Aorta (tissue), 5 donors: ENCODE measurements around the gene WWOX. TPM values are rescaled to one million over a fixed set of nuclear protein-coding genes. Genes with fewer than 3 reads are reported as not detected.

Source experiments
- ATAC-seq: fragments of 200-7000 bp; cut with Tn5 transposase; one replicate; pipeline ENCODE4 v1.9.1; 2022; ENCODE audit warnings: moderate library complexity; ENCODE audit not compliant: low FRiP score
- DNase-seq, 2 donors: peaks; one replicate each; pipeline ENCODE4 v3.0.0-alpha.2; 2020
- H3K27ac ChIP-seq, 2 donors: one replicate each; pipeline ENCODE4 v1.5.1; 2013; ENCODE audit warnings: low read length in 2 of 2, mild to moderate bottlenecking in 2 of 2, moderate library complexity in 2 of 2, control low read depth in 1 of 2, inconsistent platforms in 1 of 2, low read depth in 1 of 2
- H3K27me3 ChIP-seq, 2 donors: one replicate each; pipeline ENCODE4 v1.6.1; 2013; ENCODE audit warnings: control low read depth in 1 of 2, low read length in 1 of 2, mild to moderate bottlenecking in 1 of 2, moderate library complexity in 1 of 2; ENCODE audit not compliant: insufficient read depth in 2 of 2, control insufficient read depth in 1 of 2
- H3K36me3 ChIP-seq, 2 donors: one replicate each; pipeline ENCODE4 v1.6.1; 2013; ENCODE audit warnings: control low read depth in 1 of 2, low read length in 1 of 2, mild to moderate bottlenecking in 1 of 2; ENCODE audit not compliant: insufficient read depth in 2 of 2, control insufficient read depth in 1 of 2
- H3K4me1 ChIP-seq, 2 donors: one replicate each; pipeline ENCODE4 v1.6.1; 2013; ENCODE audit warnings: low read length in 2 of 2, control low read depth in 1 of 2, mild to moderate bottlenecking in 1 of 2, moderate library complexity in 1 of 2; ENCODE audit not compliant: insufficient read depth in 2 of 2, control insufficient read depth in 1 of 2
- H3K4me3 ChIP-seq, 2 donors: one replicate each; pipeline ENCODE4 v1.5.1; 2013; ENCODE audit warnings: low read length in 2 of 2, control low read depth in 1 of 2, mild to moderate bottlenecking in 1 of 2
- H3K9me3 ChIP-seq: one replicate; pipeline ENCODE4 v1.6.1; 2013; ENCODE audit warnings: mild to moderate bottlenecking, low read length; ENCODE audit not compliant: control insufficient read depth
- WGBS, 2 donors: extraction: QIAGEN DNeasy Blood & Tissue Kit; methylation state at CpG; one replicate each; pipeline ENCODE4 v1.1.7; 2013; 5-methylcytosine and 5-hydroxymethylcytosine counted together
- intact Hi-C, 2 donors: fragments of 100-400 bp; cut with DNase I; formaldehyde crosslinking; loops; one replicate each; pipeline versions ENCODE4 v1.14.2 to v1.15.0; 2022
- polyA plus RNA-seq, 2 donors: library from polyadenylated mRNA; stranded (reverse); fragments of 200-250 nt; gene quantifications; one replicate each; pipeline ENCODE4 v1.2.3, GENCODE V29; 2013
- total RNA-seq, 2 donors: library from RNA; stranded (reverse); fragmentation: NEBNext Ultra II Directional; extraction: Animal tissue kit (Norgen Biotek cat#: 25700); gene quantifications; one replicate each; pipeline ENCODE4 v1.2.1, GENCODE V29; 2021
- donor health status: healthy with polysubstance abuse.
- donor health status: Bipolar disorder and iron deficiency.
- donor health status: DM: no; HTN: no; CAD: no.
- donor health status: DM: no; HTN: no; CAD: no.
- donor health status: DM: yes; HTN: yes; CAD: no.

WWOX gene
- total and polyA plus RNA-seq, 4 donors: 11.2 to 30.9 (median 14.6) TPM

DNA sequence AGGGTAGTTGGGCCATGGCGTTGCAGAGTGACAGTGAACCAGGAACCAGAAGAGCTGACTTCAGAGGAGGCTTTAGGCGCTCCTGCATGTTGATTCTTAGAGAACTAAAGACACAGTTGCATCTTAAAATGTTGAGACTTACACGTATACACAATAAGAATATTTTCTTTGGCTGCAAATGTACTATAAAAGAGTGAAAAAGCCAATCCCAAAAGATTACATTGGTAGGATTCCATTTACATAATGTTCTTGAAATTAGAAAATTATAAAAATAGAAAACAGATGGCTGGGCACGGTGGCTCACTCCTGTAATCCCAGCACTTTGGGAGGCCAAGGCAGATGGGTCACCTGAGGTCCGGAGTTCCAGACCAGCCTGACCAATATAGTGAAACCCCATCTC is 738.8 kb downstream of the WWOX start:
- no peak overlapping the region for H3K4me3 ChIP-seq
- no peaks in the 10 kb centered on the region for H3K9me3 ChIP-seq
- no peaks in the 10 kb centered on the region for H3K36me3 ChIP-seq
- no peak for DNase-seq
- 36 to 44% methylated on average over 5 of the region's 5 CpGs for WGBS, 2 donors
- no peaks in the 10 kb centered on the region for H3K4me1 ChIP-seq
- H3K27me3 ChIP-seq: no peaks in the 10 kb centered on the region
- intact Hi-C loops: no loop called here
- no peak for ATAC-seq
- no peak overlapping the region for H3K27ac ChIP-seq

DNA sequence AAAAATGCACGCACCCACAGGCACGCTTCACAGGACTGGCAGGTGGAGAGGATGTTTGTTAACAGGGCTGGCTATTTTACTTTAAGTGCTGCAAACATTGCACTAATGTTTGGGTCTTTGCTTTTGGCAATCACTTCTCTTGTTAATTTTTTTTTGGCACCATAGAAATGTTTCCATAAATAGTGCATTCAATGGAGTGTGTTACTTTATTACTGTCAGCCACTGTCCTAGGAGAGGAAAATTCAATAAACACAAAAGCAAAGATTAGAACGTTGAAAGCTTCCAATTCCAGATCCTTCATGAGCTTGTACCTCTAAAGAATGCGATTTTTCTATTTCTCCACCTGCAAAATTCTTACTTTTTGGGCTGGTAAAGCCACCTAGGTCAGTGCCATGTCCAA is 743.5 kb downstream of the WWOX start:
- ATAC-seq (no peak), DNase-seq (no peak)
- Histone ChIP-seq H3K4me3 (no peak overlapping the region), H3K9me3 (no peaks in the 10 kb centered on the region), H3K36me3 (no peaks in the 10 kb centered on the region), H3K27ac (no peak overlapping the region), H3K4me1 (no peaks in the 10 kb centered on the region), H3K27me3 (no peaks in the 10 kb centered on the region)
- intact Hi-C loops: no loop called here
- WGBS, 2 donors: 48 to 58% methylated on average over 4 of the region's 4 CpGs

DNA sequence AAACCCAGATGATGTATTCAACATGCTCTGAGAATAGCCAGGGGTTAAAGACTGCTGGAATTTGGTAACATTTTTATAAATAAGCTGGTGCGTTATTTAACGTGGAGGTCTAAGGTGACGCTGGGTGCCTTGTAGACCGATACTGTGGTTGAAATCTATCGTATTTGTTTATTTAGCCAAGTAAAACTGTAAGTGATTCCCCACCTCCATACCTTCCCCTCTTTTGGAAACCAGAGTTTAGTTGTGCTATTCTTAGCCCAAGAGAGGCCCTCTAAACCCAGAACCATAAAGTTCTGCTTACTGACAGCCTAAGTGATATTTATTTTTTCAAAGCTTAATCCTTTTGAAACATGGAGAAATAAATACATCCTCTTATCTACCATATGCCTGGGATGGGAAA is 744.5 kb downstream of the WWOX start:
- 30 to 54% methylated on average over 5 of the region's 5 CpGs for WGBS, 2 donors
- ATAC-seq: no peak
- H3K36me3 ChIP-seq: no peaks in the 10 kb centered on the region
- intact Hi-C loops: no loop called here
- DNase-seq: no peak
- H3K4me3 ChIP-seq: no peak overlapping the region
- H3K4me1 ChIP-seq: no peaks in the 10 kb centered on the region
- H3K9me3 ChIP-seq: no peaks in the 10 kb centered on the region
- H3K27ac ChIP-seq: no peak overlapping the region
- H3K27me3 ChIP-seq: no peaks in the 10 kb centered on the region

DNA sequence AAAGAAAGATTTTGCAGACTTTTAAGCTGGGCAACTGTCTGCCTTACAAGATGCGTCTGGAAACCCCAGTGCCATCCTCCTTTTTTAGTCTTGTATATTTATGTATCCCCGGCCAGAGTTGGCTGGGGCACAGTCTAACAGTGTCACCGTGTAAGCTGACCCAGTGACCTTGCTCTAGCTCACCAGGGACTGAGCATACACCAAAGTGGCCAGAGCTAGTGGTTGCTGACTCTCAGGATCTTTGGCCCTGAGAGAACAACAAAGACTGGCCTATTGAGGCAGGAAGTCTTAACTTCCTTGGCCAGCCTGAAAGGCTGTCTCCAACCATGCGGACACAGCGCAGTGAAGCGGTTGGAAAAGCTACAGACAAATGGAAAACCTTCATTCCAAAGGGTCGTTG is 745.2 kb downstream of the WWOX start:
- DNase-seq: no peak
- Histone ChIP-seq H3K4me1 (no peaks in the 10 kb centered on the region), H3K4me3 (no peak overlapping the region), H3K27me3 (no peaks in the 10 kb centered on the region), H3K36me3 (no peaks in the 10 kb centered on the region), H3K9me3 (no peaks in the 10 kb centered on the region), H3K27ac (no peak overlapping the region)
- 78 to 82% methylated on average over 7 of the region's 7 CpGs for WGBS, 2 donors
- intact Hi-C loops: no loop called here
- no peak for ATAC-seq

DNA sequence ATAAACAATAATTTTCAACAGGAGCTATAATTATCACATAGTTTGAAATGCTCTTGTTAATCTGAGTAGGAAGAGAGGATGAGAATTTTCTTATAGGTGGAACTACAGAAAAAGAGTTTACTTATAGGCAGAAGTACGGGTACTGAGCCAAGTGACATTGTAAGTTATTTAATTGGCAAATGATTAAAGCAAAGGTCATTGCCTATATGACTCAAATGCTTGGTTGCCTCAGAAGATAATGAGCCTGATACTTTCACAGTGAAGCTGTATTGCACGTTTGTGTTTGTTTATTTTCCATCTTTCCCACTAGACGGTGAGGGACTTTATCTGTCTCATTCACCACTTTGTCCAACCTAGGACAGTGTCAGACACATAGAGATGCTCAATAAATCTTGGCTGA is 751.8 kb downstream of the WWOX start:
- Histone ChIP-seq H3K9me3 (peaks cover 1% of the 10 kb centered on the region), H3K27me3 (no peaks in the 10 kb centered on the region), H3K4me1 (no peaks in the 10 kb centered on the region), H3K27ac (no peak overlapping the region), H3K36me3 (no peaks in the 10 kb centered on the region), H3K4me3 (no peak overlapping the region)
- ATAC-seq (no peak), DNase-seq (no peak)
- intact Hi-C loops: no loop called here
- 40 to 47% methylated on average over 3 of the region's 3 CpGs for WGBS, 2 donors

DNA sequence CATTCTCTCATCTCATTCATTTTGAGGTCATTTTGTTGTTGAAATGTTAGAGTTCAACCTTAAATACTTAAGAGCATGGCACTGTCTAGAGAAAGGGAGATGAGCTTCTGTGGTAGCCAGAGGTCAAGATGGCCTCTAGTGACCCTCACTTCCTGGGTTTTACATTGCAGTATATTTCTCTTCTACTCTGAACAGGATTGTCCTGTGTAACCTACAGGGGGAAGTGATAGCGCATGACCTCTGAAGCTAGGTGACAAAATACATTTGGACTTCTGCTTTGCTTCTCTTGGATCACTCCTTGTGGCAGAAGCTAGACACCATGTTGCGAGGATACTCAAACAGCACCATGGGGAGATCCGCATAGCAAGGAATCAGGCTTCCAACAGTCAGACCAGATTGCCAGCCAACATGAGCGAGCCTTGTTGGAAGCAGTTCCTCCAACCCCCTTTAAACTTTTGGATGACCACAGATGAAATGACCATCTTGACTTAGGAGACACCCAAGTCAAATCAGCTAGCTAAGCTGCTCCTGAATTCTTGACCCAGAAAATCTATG is 752.7 kb downstream of the WWOX start:
- Histone ChIP-seq H3K9me3 (peaks cover 1% of the 10 kb centered on the region), H3K36me3 (no peaks in the 10 kb centered on the region), H3K27ac (no peak overlapping the region), H3K27me3 (no peaks in the 10 kb centered on the region), H3K4me1 (no peaks in the 10 kb centered on the region), H3K4me3 (no peak overlapping the region)
- DNase-seq: no peak
- intact Hi-C loops: no loop called here
- WGBS, 2 donors: 98% methylated on average over 4 of the region's 4 CpGs
- ATAC-seq: no peak

DNA sequence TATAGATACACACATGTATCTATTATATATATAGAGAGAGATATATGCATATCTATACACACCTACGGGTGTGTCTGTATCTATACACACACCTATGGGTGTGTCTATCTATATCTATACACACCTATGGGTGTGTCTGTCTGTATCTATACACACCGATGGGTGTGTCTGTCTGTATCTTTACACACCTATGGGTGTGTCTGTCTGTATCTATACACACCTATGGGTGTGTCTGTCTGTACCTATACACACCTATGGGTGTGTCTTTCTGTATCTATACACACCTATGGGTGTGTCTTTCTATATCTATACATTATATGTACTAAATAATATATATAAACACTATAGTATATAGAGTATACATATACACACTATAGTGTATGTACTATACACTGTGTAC is 762.6 kb downstream of the WWOX start:
- ATAC-seq (no peak), DNase-seq (no peak)
- Histone ChIP-seq H3K36me3 (no peaks in the 10 kb centered on the region), H3K27ac (no peak overlapping the region), H3K9me3 (no peaks in the 10 kb centered on the region), H3K4me3 (no peak overlapping the region), H3K4me1 (no peaks in the 10 kb centered on the region), H3K27me3 (no peaks in the 10 kb centered on the region)
- intact Hi-C loops: no loop called here
- WGBS, 2 donors: 95 to 97% methylated on average over 2 of the region's 2 CpGs

DNA sequence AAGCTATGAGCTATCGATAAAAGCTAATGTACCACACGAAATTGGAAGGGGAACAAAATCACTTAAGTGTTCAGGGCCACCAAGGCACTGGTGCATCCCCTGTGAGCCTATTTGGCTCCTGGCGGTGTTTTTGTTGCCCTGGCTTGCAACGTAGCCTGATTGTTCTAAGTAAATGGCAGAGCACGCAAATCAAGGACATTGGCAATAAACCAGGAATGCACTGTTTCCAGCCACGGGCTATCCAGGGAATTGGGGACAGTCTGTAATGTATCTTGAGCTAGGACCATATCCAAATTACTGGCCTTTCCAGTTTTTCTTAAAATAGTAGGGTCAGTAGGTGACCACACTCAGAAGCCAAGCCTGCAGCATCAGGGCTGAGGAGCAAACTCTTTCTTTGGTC is 767.1 kb downstream of the WWOX start:
- H3K4me3 ChIP-seq: no peak overlapping the region
- WGBS, 2 donors: 28 to 34% methylated on average over 6 of the region's 6 CpGs
- H3K27me3 ChIP-seq: no peaks in the 10 kb centered on the region
- no peak for ATAC-seq
- no peaks in the 10 kb centered on the region for H3K9me3 ChIP-seq
- no peaks in the 10 kb centered on the region for H3K36me3 ChIP-seq
- H3K27ac ChIP-seq: no peak overlapping the region
- no peaks in the 10 kb centered on the region for H3K4me1 ChIP-seq
- DNase-seq: no peak
- intact Hi-C loops: no loop called here

DNA sequence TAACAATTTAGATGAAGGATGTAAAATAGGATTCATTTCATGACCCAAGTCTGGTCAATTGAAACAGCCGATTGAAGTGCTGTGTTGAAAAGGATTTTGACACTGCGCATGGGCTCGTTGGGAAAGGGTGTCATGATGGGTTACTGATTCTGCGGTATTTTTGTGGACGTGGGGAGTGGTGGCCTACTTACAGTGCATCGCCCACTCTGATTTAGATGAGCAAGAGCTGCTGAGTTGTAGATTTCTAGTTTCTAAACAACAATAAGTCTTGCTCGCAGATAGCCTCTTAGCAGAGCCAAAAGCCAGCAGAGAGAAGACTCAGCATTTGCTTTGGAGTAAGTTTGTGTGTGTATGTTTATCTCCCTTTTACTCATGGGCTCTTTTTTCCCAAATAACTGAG is 770.0 kb downstream of the WWOX start:
- H3K4me3 ChIP-seq: no peak overlapping the region
- H3K9me3 ChIP-seq: no peaks in the 10 kb centered on the region
- H3K27me3 ChIP-seq: no peaks in the 10 kb centered on the region
- H3K4me1 ChIP-seq: peaks cover 0 to 2% of the 10 kb centered on the region in 2 donors
- 89 to 94% methylated on average over 7 of the region's 7 CpGs for WGBS, 2 donors
- no peaks in the 10 kb centered on the region for H3K36me3 ChIP-seq
- intact Hi-C loops: no loop called here
- H3K27ac ChIP-seq: no peak overlapping the region
- no peak for DNase-seq
- no peak for ATAC-seq
